Testis (tissue), 3 donors: ENCODE measurements around the gene COL6A3. TPM values are rescaled to one million over a fixed set of nuclear protein-coding genes. Genes with fewer than 3 reads are reported as not detected.

Experiments used
- DNase-seq: peaks from one replicate; pipeline ENCODE4 v3.0.0-alpha.2; 2019
- H3K27ac ChIP-seq, 2 donors: fragments of 200-600 bp; sonication (generic); one replicate each; pipeline ENCODE4 v1.5.1; 2019
- H3K27me3 ChIP-seq: fragments of 200-600 bp; sonication (generic); one replicate; pipeline ENCODE4 v1.5.1; 2019
- H3K36me3 ChIP-seq: fragments of 200-600 bp; sonication (generic); one replicate; pipeline ENCODE4 v1.5.1; 2017; ENCODE audit warnings: low read depth; ENCODE audit errors: missing control alignments
- H3K4me1 ChIP-seq: fragments of 200-600 bp; sonication (generic); one replicate; pipeline ENCODE4 v1.5.1; 2019
- H3K4me3 ChIP-seq, 2 donors: fragments of 200-600 bp; sonication (generic); one replicate each; pipeline ENCODE4 v1.5.1; 2017 to 2019
- H3K9me3 ChIP-seq: fragments of 200-600 bp; sonication (generic); one replicate; pipeline ENCODE4 v1.5.1; 2017
- CTCF ChIP-seq, 3 experiments: fragments of 450-650 bp in 2 of 3; fragments of 200-600 bp in 1 of 3; sonication (generic) in 1 of 3; IDR thresholded peaks; one replicate each; pipeline ENCODE4 v1.5.1; 2016 to 2019; ENCODE audit warnings: antibody characterized with exemption in 3 of 3, mild to moderate bottlenecking in 2 of 3, moderate library complexity in 1 of 3
- POLR2A ChIP-seq: fragments of 450-650 bp; IDR thresholded peaks from one replicate; pipeline ENCODE4 v1.6.1; 2017; ENCODE audit warnings: antibody characterized with exemption, mild to moderate bottlenecking, moderate library complexity
- WGBS, 2 donors: methylation state at CpG; one replicate each; pipeline ENCODE4 v1.1.5; 2018; 5-methylcytosine and 5-hydroxymethylcytosine counted together
- intact Hi-C: fragments of 100-400 bp; cut with DNase I; formaldehyde crosslinking; loops from one replicate; pipeline ENCODE4 v1.15.1; 2023; ENCODE audit warnings: low total_unique reads
- polyA plus RNA-seq: library from polyadenylated mRNA; stranded (reverse); fragments of 350-450 nt; fragmentation: Illumina TruSeq; extraction: RNeasy Lipid Tissue Mini Kit (QIAGEN cat#74804); gene quantifications from one replicate; pipeline ENCODE4 v1.2.3, GENCODE V29; 2014; ENCODE audit warnings: low read depth, low replicate concordance; ENCODE audit not compliant: insufficient read depth
- total RNA-seq, 2 donors: library from RNA; depleted of rRNA; stranded (reverse); fragments of >200 nt; gene quantifications; one replicate each; pipeline ENCODE4 v1.2.3, GENCODE V29; 2016

Gene COL6A3
- total and polyA plus RNA-seq, 3 donors from 2014 or later: 35.1 to 93.1 (median 74.1) TPM

DNA sequence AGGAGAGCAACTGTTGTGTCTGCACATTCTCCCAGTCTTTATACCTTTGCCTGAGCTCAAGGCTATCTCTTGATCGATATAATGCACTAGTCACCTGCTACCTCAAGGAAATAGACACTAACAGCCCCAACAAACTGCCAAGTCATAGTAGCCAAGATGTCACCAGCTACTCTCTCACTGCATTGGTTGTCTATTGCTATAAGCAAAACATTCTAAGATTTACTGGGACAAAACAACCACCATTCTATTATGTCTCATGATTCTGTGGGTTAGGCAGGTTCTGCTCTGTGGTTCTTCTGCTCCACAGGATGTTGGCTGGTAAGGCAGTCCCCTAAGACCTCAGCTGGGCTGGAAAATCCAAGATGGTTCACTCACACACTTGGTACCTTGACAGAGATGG is 44.6 kb upstream of the COL6A3 start:
- Histone ChIP-seq H3K27me3 (no peaks in the 10 kb centered on the region), H3K9me3 (no peaks in the 10 kb centered on the region), H3K36me3 (no peaks in the 10 kb centered on the region), H3K4me1 (no peaks in the 10 kb centered on the region), H3K27ac (no peak overlapping the region), H3K4me3 (no peak overlapping the region)
- intact Hi-C loops: no loop called here
- DNase-seq: no peak
- 82 to 84% methylated on average over 1 of the region's 1 CpG for WGBS, 2 donors
- TF ChIP-seq CTCF (IDR thresholded peaks at IDR 0.05): no peak
- no peak for TF ChIP-seq POLR2A

DNA sequence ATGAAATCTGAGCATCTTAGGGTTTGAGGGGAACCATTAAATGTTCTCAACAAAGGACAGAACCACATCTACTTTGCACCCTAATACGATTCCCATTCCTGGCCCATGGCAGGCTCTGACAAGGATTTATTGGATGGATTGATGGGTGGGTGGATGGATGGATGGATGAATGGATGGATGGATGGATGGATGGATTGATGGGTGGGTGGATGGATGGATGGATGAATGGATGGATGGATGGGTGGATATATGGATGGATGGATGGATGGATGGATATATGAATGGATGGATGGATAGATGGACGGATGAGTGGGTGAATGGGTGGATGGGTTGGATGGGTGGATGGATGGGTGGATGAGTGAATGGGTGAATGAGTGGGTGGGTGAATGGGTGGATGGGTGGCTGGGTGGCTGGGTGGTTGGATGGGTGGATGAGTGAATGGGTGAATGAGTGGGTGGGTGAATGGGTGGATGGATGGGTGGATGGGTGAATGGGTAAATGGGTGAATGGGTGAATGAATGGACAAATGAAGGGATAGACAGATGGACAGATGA is 43.5 kb upstream of the COL6A3 start:
- H3K4me3 ChIP-seq: no peak overlapping the region
- intact Hi-C loops: no loop called here
- no peak overlapping the region for H3K27ac ChIP-seq
- H3K27me3 ChIP-seq: no peaks in the 10 kb centered on the region
- no peak for DNase-seq
- TF ChIP-seq CTCF (IDR thresholded peaks at IDR 0.05): no peak
- TF ChIP-seq POLR2A: no peak
- no peaks in the 10 kb centered on the region for H3K36me3 ChIP-seq
- no peaks in the 10 kb centered on the region for H3K9me3 ChIP-seq
- 86 to 96% methylated on average over 2 of the region's 2 CpGs for WGBS, 2 donors
- no peaks in the 10 kb centered on the region for H3K4me1 ChIP-seq

- H3K4me1 ChIP-seq: no peaks in the 10 kb centered on the region
- H3K4me3 ChIP-seq: no peak overlapping the region
- intact Hi-C loops: no loop called here
- H3K9me3 ChIP-seq: no peaks in the 10 kb centered on the region
- H3K36me3 ChIP-seq: no peaks in the 10 kb centered on the region
- H3K27ac ChIP-seq: no peak overlapping the region
- no peak for TF ChIP-seq POLR2A
- no peak for TF ChIP-seq CTCF (IDR thresholded peaks at IDR 0.05)
- H3K27me3 ChIP-seq: no peaks in the 10 kb centered on the region
- 79 to 82% methylated on average over 10 to 11 of the region's 11 CpGs for WGBS, 2 donors
- DNase-seq: no peak
These were observed 42.4 kb upstream of the COL6A3 start for GRCh38 chr2:237456200-237456843.

DNA sequence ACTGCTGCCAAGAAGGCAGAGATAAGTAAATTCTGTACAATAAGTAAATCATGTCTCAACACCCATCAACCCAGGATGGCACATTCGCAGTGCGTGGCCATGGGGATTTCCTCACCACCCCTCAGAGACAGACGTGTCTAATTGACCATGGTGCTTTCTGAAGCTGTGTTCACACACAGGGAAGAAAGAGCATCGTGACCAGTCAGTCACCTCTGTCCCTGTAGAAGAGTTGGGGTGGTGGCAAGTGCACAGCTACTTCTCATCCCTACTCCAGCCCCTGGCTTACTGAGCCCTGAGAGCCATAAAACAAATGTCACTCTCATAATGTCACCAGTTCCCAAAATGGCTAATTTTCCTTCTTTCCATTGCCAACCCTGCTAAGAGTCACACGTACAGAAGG is 41.8 kb upstream of the COL6A3 start:
- no peak for DNase-seq
- TF ChIP-seq CTCF (IDR thresholded peaks at IDR 0.05): no peak
- TF ChIP-seq POLR2A: no peak
- 80 to 93% methylated on average over 5 of the region's 5 CpGs for WGBS, 2 donors
- no peaks in the 10 kb centered on the region for H3K4me1 ChIP-seq
- H3K27me3 ChIP-seq: no peaks in the 10 kb centered on the region
- no peak overlapping the region for H3K27ac ChIP-seq
- intact Hi-C loops: no loop called here
- H3K9me3 ChIP-seq: no peaks in the 10 kb centered on the region
- H3K36me3 ChIP-seq: no peaks in the 10 kb centered on the region
- no peak overlapping the region for H3K4me3 ChIP-seq

GRCh38 chr2:237453671-237454070 is 39.7 kb upstream of the COL6A3 start:
- intact Hi-C loops: no loop called here
- Histone ChIP-seq H3K9me3 (no peaks in the 10 kb centered on the region), H3K4me3 (no peak overlapping the region), H3K36me3 (no peaks in the 10 kb centered on the region), H3K4me1 (peaks cover 12% of the 10 kb centered on the region), H3K27me3 (no peaks in the 10 kb centered on the region), H3K27ac (no peak overlapping the region)
- TF ChIP-seq CTCF (IDR thresholded peaks at IDR 0.05) (no peak), POLR2A (no peak)
- no peak for DNase-seq
- WGBS, 2 donors: 60 to 77% methylated on average over 2 to 3 of the region's 3 CpGs
